Lower lobe of right lung (tissue), 2 donors: ENCODE results near the gene TAOK3. TPM values are rescaled to one million over a fixed set of nuclear protein-coding genes. Genes with fewer than 3 reads are reported as not detected.
A peak's percentile ranks its signal among the peaks of the same experiment; 100 is the strongest.

Source experiments
- ATAC-seq, 2 donors: fragments of 200-7000 bp; cut with Tn5 transposase; one replicate each; pipeline ENCODE4 v1.9.1; 2020 to 2022; ENCODE audit warnings: mild to moderate bottlenecking in 2 of 2, moderate library complexity in 2 of 2
- DNase-seq: peaks from one replicate; pipeline ENCODE4 v3.0.0-alpha.2; 2020
- H3K27ac ChIP-seq: fragments of 200-600 bp; one replicate; pipeline ENCODE4 v1.8.0; 2022
- H3K27me3 ChIP-seq: fragments of 200-600 bp; one replicate; pipeline ENCODE4 v1.8.0; 2022; ENCODE audit warnings: low read depth
- H3K36me3 ChIP-seq: fragments of 200-600 bp; one replicate; pipeline ENCODE4 v1.8.0; 2022; ENCODE audit warnings: mild to moderate bottlenecking
- H3K4me1 ChIP-seq: fragments of 200-600 bp; one replicate; pipeline ENCODE4 v1.8.0; 2022
- H3K4me3 ChIP-seq: fragments of 200-600 bp; one replicate; pipeline ENCODE4 v1.8.0; 2022; ENCODE audit warnings: mild to moderate bottlenecking
- H3K9me3 ChIP-seq: fragments of 200-600 bp; one replicate; pipeline ENCODE4 v1.8.0; 2022
- intact Hi-C: fragments of 100-400 bp; cut with DNase I; formaldehyde crosslinking; loops from one replicate; pipeline ENCODE4 v1.11.0; 2022
- total RNA-seq: library from RNA; stranded (reverse); fragmentation: NEBNext Ultra II Directional; extraction: Animal tissue kit (Norgen Biotek cat#: 25700); gene quantifications from one replicate; pipeline ENCODE4 v1.2.1, GENCODE V29; 2021
- TF ChIP-seq, protein P1 (sequence below): fragments of 200-600 bp; IDR thresholded peaks from one replicate; pipeline ENCODE4 v1.8.0; 2022; ENCODE audit warnings: antibody characterized with exemption, mild to moderate bottlenecking
- donor health status: DM: no; HTN: yes; CAD: no; lungs with severe emphysema.

The TAOK3 gene
- total RNA-seq, 1 donor from 2014 or later: 68.8 TPM

DNA sequence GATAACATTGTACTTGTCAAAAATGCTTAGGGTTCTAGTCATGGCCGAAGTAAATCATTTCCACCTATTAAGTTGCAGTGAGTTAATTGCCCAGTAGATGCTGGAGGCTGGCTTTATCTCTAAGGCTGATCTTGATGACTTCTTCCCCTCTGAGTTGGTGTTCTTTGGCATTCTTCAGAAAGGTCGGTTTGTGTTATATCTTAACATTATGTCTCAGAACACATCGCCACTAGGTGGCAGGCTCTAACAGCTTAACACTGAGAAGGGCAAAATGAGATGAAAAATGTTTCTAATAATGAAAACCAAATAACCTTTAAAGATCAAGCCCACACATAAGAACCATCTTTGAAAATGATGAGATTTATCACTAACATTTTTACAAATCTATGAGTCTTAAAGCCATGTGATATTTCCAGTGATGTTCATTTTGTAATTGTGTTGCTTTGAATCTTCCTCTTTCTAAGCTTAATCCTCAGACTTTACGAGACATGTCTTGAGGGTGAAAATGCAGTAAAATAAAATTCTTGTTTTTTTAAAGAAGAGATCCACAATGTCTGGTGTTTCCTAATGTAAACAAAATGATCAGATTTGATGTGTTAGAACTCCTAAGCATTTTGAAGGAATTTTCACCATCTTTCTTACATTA is 32.3 kb upstream of the TAOK3 start:
- H3K4me3 ChIP-seq: no peak overlapping the region
- H3K27ac ChIP-seq: no peak overlapping the region
- ATAC-seq: peak in 1 of 2 donors; percentile 59
- no peaks in the 10 kb centered on the region for H3K9me3 ChIP-seq
- TF ChIP-seq, protein P1, sequence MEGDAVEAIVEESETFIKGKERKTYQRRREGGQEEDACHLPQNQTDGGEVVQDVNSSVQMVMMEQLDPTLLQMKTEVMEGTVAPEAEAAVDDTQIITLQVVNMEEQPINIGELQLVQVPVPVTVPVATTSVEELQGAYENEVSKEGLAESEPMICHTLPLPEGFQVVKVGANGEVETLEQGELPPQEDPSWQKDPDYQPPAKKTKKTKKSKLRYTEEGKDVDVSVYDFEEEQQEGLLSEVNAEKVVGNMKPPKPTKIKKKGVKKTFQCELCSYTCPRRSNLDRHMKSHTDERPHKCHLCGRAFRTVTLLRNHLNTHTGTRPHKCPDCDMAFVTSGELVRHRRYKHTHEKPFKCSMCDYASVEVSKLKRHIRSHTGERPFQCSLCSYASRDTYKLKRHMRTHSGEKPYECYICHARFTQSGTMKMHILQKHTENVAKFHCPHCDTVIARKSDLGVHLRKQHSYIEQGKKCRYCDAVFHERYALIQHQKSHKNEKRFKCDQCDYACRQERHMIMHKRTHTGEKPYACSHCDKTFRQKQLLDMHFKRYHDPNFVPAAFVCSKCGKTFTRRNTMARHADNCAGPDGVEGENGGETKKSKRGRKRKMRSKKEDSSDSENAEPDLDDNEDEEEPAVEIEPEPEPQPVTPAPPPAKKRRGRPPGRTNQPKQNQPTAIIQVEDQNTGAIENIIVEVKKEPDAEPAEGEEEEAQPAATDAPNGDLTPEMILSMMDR: peak; percentile 66
- H3K27me3 ChIP-seq: no peaks in the 10 kb centered on the region
- H3K4me1 ChIP-seq: no peaks in the 10 kb centered on the region
- intact Hi-C loops: no loop called here
- DNase-seq: no peak
- peaks cover 96% of the 10 kb centered on the region for H3K36me3 ChIP-seq

DNA sequence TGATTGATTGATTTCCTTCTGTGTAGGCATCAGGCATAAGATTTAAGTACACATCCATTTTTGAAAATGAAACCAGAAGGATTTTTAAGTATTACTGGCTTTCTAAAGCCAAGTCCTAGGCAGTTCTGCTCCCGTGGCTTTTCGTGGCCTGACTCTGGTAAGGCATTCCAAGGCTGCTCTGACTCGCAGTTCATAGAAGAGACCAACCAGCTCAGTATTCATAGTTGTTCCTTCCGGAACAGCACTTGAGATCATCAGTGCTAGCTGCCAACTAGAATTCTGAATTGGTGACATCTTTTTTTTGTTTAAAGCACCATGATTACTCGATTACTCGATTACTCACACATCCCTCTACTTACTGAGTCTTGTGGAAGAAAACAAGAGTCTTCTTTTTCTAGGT is 29.5 kb upstream of the TAOK3 start:
- no peak overlapping the region for H3K4me3 ChIP-seq
- intact Hi-C loops: no loop called here
- H3K4me1 ChIP-seq: no peaks in the 10 kb centered on the region
- DNase-seq (no peak), ATAC-seq (no peak)
- H3K27me3 ChIP-seq: no peaks in the 10 kb centered on the region
- H3K27ac ChIP-seq: no peak overlapping the region
- TF ChIP-seq, protein P1: no peak
- H3K36me3 ChIP-seq: peaks cover 96% of the 10 kb centered on the region
- no peaks in the 10 kb centered on the region for H3K9me3 ChIP-seq

DNA sequence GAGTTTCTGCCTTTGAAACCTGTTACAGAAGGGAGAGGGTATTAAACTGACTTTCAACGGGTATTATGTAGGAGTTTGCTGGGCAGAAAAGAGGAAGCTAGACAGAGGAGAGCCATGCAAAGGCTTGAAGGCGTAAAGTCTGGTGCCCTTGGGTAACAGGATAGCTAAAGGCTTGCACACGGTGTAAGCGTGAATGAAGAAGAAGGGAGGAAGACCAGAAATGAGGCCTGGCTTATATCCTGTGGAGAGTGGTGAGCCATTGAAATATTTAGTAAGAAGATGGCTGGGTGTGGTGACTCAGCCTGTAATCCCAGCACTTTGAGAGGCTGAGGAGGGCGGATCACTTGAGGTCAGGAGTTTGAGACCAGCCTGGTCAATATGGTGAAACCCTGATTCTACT is 26.2 kb upstream of the TAOK3 start:
- Histone ChIP-seq H3K4me1 (no peaks in the 10 kb centered on the region), H3K27me3 (no peaks in the 10 kb centered on the region), H3K36me3 (peaks cover 98% of the 10 kb centered on the region), H3K9me3 (no peaks in the 10 kb centered on the region), H3K27ac (no peak overlapping the region), H3K4me3 (no peak overlapping the region)
- TF ChIP-seq, protein P1: no peak
- no peak for DNase-seq
- peak in 1 of 2 donors; percentile 60 for ATAC-seq
- intact Hi-C loops: no loop called here

DNA sequence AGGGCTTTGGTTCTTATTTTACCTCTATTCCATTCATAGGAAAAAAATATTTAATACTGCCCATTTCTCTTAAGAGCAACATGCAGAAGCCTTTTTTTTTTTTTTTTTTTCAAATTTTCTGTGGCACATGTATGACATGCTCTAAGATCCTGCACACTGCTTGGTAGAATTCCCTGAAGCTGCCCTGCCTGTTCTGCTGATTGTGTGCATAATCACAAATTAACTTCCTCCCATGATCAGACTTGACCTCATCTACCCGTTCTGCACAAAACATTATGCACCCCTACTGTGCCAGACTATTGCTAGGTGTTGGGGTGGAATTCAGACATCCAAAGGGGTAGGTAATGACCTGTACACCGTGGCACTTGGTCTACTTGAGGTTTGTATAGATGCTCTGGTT is 25.8 kb upstream of the TAOK3 start:
- DNase-seq (no peak), ATAC-seq (peak in 1 of 2 donors; percentile 10)
- peaks cover 98% of the 10 kb centered on the region for H3K36me3 ChIP-seq
- no peak overlapping the region for H3K27ac ChIP-seq
- H3K4me3 ChIP-seq: no peak overlapping the region
- intact Hi-C loops: no loop called here
- TF ChIP-seq, protein P1: no peak
- H3K9me3 ChIP-seq: no peaks in the 10 kb centered on the region
- no peaks in the 10 kb centered on the region for H3K27me3 ChIP-seq
- no peaks in the 10 kb centered on the region for H3K4me1 ChIP-seq

DNA sequence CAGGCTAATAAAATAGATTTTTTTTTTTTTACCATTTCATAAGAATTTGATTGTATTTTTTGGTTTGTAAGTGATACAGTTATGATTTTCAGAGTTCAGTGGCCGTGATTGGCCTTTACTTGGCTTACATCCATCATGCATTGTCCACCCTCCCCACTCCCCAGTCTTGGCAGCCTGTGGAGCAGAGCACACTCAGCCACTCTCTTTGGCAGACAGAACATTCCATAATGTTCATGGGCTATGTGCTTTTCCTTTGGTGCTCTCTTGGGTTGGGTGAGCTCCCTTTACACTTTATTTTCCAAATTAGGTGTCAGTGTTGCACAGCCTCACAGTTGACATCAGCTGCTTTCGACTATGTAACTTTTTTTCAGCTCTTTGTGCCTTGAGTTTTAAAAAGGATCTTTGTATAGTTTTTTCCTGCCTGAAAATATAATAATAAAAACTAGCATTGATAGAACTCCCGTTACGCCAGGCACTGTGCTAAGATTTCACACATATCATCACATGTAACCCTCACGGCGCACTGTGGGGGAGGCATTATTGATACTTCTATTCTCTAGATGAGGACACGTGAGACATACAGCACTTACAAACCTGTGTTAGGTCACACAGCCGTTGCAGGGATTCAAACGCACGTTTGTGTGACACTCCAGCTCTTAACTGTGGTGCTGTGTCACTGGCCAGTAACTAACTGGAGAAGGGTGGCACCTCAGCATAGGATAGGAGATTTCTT is 25.2 kb upstream of the TAOK3 start:
- no peak for DNase-seq
- H3K27me3 ChIP-seq: no peaks in the 10 kb centered on the region
- peaks cover 98% of the 10 kb centered on the region for H3K36me3 ChIP-seq
- no peak overlapping the region for H3K4me3 ChIP-seq
- no peak for ATAC-seq
- TF ChIP-seq, protein P1: no peak
- H3K4me1 ChIP-seq: no peaks in the 10 kb centered on the region
- intact Hi-C loops: no loop called here
- H3K27ac ChIP-seq: no peak overlapping the region
- H3K9me3 ChIP-seq: no peaks in the 10 kb centered on the region
